Hepatocyte (in vitro differentiated cells): Measurements from ENCODE around the gene DLK2. TPM values are rescaled to one million over a fixed set of nuclear protein-coding genes. Genes with fewer than 3 reads are reported as not detected.

ENCODE experiments used
- DNase-seq: peaks from one replicate; pipeline ENCODE4 v3.0.0-alpha.2; 2016; ENCODE audit warnings: low spot score
- H2AFZ ChIP-seq: fragments of 200-600 bp; sonication (generic); 2 replicates; pipeline ENCODE4 v1.6.0; 2016; ENCODE audit warnings: antibody characterized with exemption, mild to moderate bottlenecking
- H3K27ac ChIP-seq: fragments of 200-600 bp; sonication (generic); 2 replicates; pipeline ENCODE4 v1.5.1; 2016; ENCODE audit warnings: mild to moderate bottlenecking
- H3K27me3 ChIP-seq: fragments of 200-600 bp; sonication (generic); 2 replicates; pipeline ENCODE4 v1.6.1; 2016
- H3K36me3 ChIP-seq: fragments of 200-600 bp; sonication (generic); replicated peaks from 2 replicates; pipeline ENCODE4 v1.5.1; 2016; ENCODE audit warnings: low read depth; ENCODE audit not compliant: insufficient read depth
- H3K4me1 ChIP-seq: fragments of 200-600 bp; sonication (generic); 2 replicates; pipeline ENCODE4 v1.5.1; 2016; ENCODE audit warnings: mild to moderate bottlenecking, moderate library complexity; ENCODE audit not compliant: insufficient read depth
- H3K4me2 ChIP-seq: fragments of 200-600 bp; sonication (generic); 2 replicates; pipeline ENCODE4 v1.6.0; 2016
- H3K4me3 ChIP-seq: fragments of 200-600 bp; sonication (generic); 2 replicates; pipeline ENCODE4 v1.5.1; 2016; ENCODE audit warnings: mild to moderate bottlenecking
- H3K79me2 ChIP-seq: fragments of 200-600 bp; sonication (generic); 2 replicates; pipeline ENCODE4 v1.6.0; 2017; ENCODE audit warnings: mild to moderate bottlenecking
- H3K9me2 ChIP-seq: fragments of 200-600 bp; sonication (generic); replicated peaks from 2 replicates; pipeline ENCODE4 v1.6.0; 2017; ENCODE audit warnings: mild to moderate bottlenecking; ENCODE audit not compliant: insufficient read depth
- H3K9me3 ChIP-seq: fragments of 200-600 bp; sonication (generic); 2 replicates; pipeline ENCODE4 v1.5.1; 2016; ENCODE audit warnings: low read depth, mild to moderate bottlenecking
- H4K20me1 ChIP-seq: fragments of 200-600 bp; sonication (generic); 2 replicates; pipeline ENCODE4 v1.6.0; 2016; ENCODE audit warnings: mild to moderate bottlenecking; ENCODE audit not compliant: insufficient read depth, poor library complexity, severe bottlenecking
- EZH2 ChIP-seq: fragments of 200-600 bp; sonication (generic); IDR thresholded peaks from 2 replicates; pipeline ENCODE4 v1.6.1; 2016; ENCODE audit warnings: antibody characterized with exemption, mild to moderate bottlenecking, borderline replicate concordance
- EZH2phosphoT487 ChIP-seq: fragments of 200-600 bp; sonication (generic); IDR thresholded peaks from one replicate; pipeline ENCODE4 v1.6.1; 2018; ENCODE audit warnings: antibody characterized with exemption, mild to moderate bottlenecking, low read depth, moderate library complexity; ENCODE audit not compliant: unreplicated experiment, severe bottlenecking
- WGBS: methylation state at CpG from one replicate; pipeline ENCODE4 v1.1.6; 2016; ENCODE audit warnings: low lambda C conversion rate; ENCODE audit errors: missing lambda C conversion rate; 5-methylcytosine and 5-hydroxymethylcytosine counted together
- polyA plus RNA-seq: library from polyadenylated mRNA; unstranded; fragments of >200 nt; fragmentation: Nextera tagmentation; extraction: Ambion mirVana; gene quantifications from 2 replicates; pipeline ENCODE4 v1.2.1, GENCODE V29; 2016
- total RNA-seq: library from RNA; depleted of rRNA; stranded (reverse); fragments of >200 nt; gene quantifications from 2 replicates; pipeline ENCODE4 v1.2.3, GENCODE V29; 2014
- TF ChIP-seq, protein P1 (sequence below): fragments of 200-600 bp; sonication (generic); IDR thresholded peaks from 2 replicates; pipeline ENCODE4 v1.5.1; 2016; ENCODE audit warnings: antibody characterized with exemption, mild to moderate bottlenecking; ENCODE audit not compliant: poor library complexity

Gene DLK2
- total and polyA plus RNA-seq, 2 experiments from 2014 or later = 0.33 to 1.8 TPM

DNA sequence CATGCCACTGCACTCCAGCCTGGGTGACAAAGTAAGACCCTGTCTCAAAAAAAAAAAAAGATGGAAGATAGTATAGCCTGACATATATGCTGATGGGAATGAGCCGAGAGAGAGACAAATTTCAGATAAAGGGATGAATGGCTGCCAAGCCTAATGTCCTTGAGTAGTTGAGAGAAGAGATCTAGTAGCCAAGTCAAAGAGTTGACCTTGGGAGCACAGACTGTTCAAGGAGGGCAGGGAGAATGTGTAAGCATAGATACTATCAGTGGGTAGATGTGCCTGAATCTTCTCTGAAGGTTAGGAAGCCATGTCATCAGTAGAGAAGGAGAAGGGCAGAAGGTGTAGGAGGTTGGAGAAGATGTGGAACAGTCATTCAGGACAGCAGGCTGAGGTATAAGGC is 48.1 kb downstream of the DLK2 start:
- TF ChIP-seq, protein P1, sequence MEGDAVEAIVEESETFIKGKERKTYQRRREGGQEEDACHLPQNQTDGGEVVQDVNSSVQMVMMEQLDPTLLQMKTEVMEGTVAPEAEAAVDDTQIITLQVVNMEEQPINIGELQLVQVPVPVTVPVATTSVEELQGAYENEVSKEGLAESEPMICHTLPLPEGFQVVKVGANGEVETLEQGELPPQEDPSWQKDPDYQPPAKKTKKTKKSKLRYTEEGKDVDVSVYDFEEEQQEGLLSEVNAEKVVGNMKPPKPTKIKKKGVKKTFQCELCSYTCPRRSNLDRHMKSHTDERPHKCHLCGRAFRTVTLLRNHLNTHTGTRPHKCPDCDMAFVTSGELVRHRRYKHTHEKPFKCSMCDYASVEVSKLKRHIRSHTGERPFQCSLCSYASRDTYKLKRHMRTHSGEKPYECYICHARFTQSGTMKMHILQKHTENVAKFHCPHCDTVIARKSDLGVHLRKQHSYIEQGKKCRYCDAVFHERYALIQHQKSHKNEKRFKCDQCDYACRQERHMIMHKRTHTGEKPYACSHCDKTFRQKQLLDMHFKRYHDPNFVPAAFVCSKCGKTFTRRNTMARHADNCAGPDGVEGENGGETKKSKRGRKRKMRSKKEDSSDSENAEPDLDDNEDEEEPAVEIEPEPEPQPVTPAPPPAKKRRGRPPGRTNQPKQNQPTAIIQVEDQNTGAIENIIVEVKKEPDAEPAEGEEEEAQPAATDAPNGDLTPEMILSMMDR = no peak
- TF ChIP-seq EZH2 (no peak), EZH2phosphoT487 (no peak)
- no peak overlapping the region for H2AFZ ChIP-seq
- H3K79me2 ChIP-seq = no peaks in the 10 kb centered on the region
- H3K36me3 ChIP-seq = no peaks in the 10 kb centered on the region
- no peak overlapping the region for H3K27ac ChIP-seq
- H3K4me3 ChIP-seq = no peak overlapping the region
- H3K4me2 ChIP-seq = no peak overlapping the region
- no peaks in the 10 kb centered on the region for H3K9me3 ChIP-seq
- DNase-seq = no peak
- no peaks in the 10 kb centered on the region for H3K4me1 ChIP-seq
- 92% methylated on average over 1 of the region's 1 CpG for WGBS
- H3K27me3 ChIP-seq = no peaks in the 10 kb centered on the region
- H3K9me2 ChIP-seq = no peaks in the 10 kb centered on the region
- H4K20me1 ChIP-seq = no peaks in the 10 kb centered on the region

DNA sequence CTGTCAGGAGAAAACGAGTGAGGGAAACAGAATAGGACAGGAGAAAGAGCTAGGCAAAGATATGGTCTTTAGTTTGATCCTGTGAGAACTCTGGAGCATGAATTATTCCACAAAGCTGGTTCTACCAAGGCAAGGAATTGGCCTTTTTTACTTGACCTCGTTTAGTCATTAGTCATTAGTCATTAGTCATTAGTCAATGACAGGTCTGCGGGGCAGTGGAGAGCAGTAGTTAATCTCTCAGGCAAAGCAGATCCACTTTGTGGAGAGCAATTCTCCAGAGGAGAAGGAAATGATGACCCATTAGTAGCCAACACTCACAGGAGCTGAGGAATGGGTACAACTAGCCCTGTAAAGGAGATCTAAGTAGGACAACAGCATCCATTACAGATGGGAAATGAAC is 50.0 kb downstream of the DLK2 start:
- no peaks in the 10 kb centered on the region for H3K9me2 ChIP-seq
- no peaks in the 10 kb centered on the region for H3K4me1 ChIP-seq
- no peak for DNase-seq
- no peaks in the 10 kb centered on the region for H3K27me3 ChIP-seq
- 38% methylated on average over 3 of the region's 3 CpGs for WGBS
- no peaks in the 10 kb centered on the region for H3K79me2 ChIP-seq
- no peak overlapping the region for H3K4me3 ChIP-seq
- no peak for TF ChIP-seq EZH2phosphoT487
- TF ChIP-seq EZH2 = no peak
- TF ChIP-seq, protein P1 = no peak
- no peaks in the 10 kb centered on the region for H3K36me3 ChIP-seq
- H3K27ac ChIP-seq = no peak overlapping the region
- no peak overlapping the region for H3K4me2 ChIP-seq
- H3K9me3 ChIP-seq = no peaks in the 10 kb centered on the region
- H4K20me1 ChIP-seq = no peaks in the 10 kb centered on the region
- H2AFZ ChIP-seq = no peak overlapping the region

DNA sequence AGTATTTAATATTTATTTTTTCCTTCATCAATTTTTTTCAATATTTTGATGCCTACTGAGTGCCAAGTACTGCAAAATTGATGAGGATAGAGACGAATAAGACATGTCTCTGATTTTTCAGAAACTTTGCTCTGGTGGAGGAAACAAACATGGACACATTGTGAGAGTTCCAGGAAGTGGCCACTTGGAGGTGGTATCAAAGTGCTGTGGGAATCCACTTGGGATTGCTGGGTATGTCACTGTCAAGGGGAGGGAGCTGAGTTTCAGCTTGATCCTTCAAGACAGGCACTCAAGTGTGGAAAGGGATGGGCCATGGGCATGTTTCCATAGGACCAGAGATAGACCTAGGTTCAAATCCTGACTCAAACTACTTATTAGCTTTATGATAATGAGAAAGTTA is 52.5 kb downstream of the DLK2 start:
- Histone ChIP-seq H3K9me2 (no peaks in the 10 kb centered on the region), H3K4me1 (no peaks in the 10 kb centered on the region), H4K20me1 (no peaks in the 10 kb centered on the region), H3K27me3 (no peaks in the 10 kb centered on the region), H3K9me3 (no peaks in the 10 kb centered on the region), H3K4me2 (no peak overlapping the region), H3K27ac (no peak overlapping the region), H3K36me3 (no peaks in the 10 kb centered on the region), H3K79me2 (no peaks in the 10 kb centered on the region), H2AFZ (no peak overlapping the region), H3K4me3 (no peak overlapping the region)
- no peak for DNase-seq
- 74% methylated on average over 1 of the region's 1 CpG for WGBS
- TF ChIP-seq EZH2phosphoT487 (no peak), EZH2 (no peak)
- TF ChIP-seq, protein P1 = no peak

DNA sequence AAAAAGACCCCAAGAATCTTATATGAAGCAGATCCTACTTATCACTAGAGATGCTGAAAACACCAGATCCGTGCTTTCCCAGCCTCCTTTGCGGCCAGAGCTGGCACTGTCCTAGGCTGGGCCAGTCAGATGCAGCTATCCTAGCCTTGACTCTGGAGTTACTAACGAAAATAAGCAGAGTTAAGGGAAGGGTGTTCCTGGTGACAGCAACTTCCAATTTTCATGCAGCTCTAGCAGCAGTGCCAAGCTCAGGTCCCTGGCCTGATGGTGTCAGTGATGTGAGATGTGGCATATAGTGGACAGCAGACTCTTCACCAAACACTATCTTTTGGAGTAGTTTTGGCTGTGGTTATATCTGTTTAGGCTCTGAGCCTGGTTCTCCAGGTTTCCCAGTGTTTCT is 53.6 kb downstream of the DLK2 start:
- H3K36me3 ChIP-seq = no peaks in the 10 kb centered on the region
- H2AFZ ChIP-seq = no peak overlapping the region
- H3K4me2 ChIP-seq = no peak overlapping the region
- no peak overlapping the region for H3K27ac ChIP-seq
- no peaks in the 10 kb centered on the region for H3K4me1 ChIP-seq
- H3K9me2 ChIP-seq = no peaks in the 10 kb centered on the region
- H3K9me3 ChIP-seq = no peaks in the 10 kb centered on the region
- no peak for DNase-seq
- no peak overlapping the region for H3K4me3 ChIP-seq
- H3K27me3 ChIP-seq = no peaks in the 10 kb centered on the region
- 94% methylated on average over 3 of the region's 3 CpGs for WGBS
- no peaks in the 10 kb centered on the region for H4K20me1 ChIP-seq
- no peaks in the 10 kb centered on the region for H3K79me2 ChIP-seq
- TF ChIP-seq, protein P1 = no peak
- TF ChIP-seq EZH2phosphoT487 (no peak), EZH2 (no peak)
